WI38 (cell line): Measurements from ENCODE around the gene SH3BP4.

ENCODE experiments used
- H3K4me3 ChIP-seq: 2 replicates; pipeline ENCODE4 v1.5.1; 2011; ENCODE audit warnings: low read depth, mild to moderate bottlenecking, control low read depth, low read length
- CTCF ChIP-seq: IDR thresholded peaks from 2 replicates; pipeline ENCODE4 v1.5.1; 2012; ENCODE audit warnings: low read depth, mild to moderate bottlenecking, control low read depth, low read length

The SH3BP4 gene

GRCh38 chr2:234913208-234913626 is 38.6 kb upstream of the SH3BP4 start:
- TF ChIP-seq CTCF, result no peak
- no peak overlapping the region for H3K4me3 ChIP-seq

- no peak overlapping the region for H3K4me3 ChIP-seq
- TF ChIP-seq CTCF, result no peak
These were observed 37.3 kb upstream of the SH3BP4 start for GRCh38 chr2:234914371-234915154.

GRCh38 chr2:234916674-234917073 is 35.1 kb upstream of the SH3BP4 start:
- no peak overlapping the region for H3K4me3 ChIP-seq
- TF ChIP-seq CTCF, result no peak

- TF ChIP-seq CTCF, result no peak
- H3K4me3 ChIP-seq, result no peak overlapping the region
These were observed 34.4 kb upstream of the SH3BP4 start for GRCh38 chr2:234917211-234917975.

- no peak for TF ChIP-seq CTCF
- no peak overlapping the region for H3K4me3 ChIP-seq
These were observed 32.1 kb upstream of the SH3BP4 start for GRCh38 chr2:234919711-234920110.

- no peak overlapping the region for H3K4me3 ChIP-seq
- TF ChIP-seq CTCF, result no peak
These were observed 31.0 kb upstream of the SH3BP4 start for GRCh38 chr2:234920836-234921235.

GRCh38 chr2:234929002-234929401 is 22.8 kb upstream of the SH3BP4 start:
- TF ChIP-seq CTCF, result no peak
- no peak overlapping the region for H3K4me3 ChIP-seq
